Caco-2 (cell line): ENCODE measurements around the gene TTI1. TPM values are rescaled to one million over a fixed set of nuclear protein-coding genes. Genes with fewer than 3 reads are reported as not detected.

ENCODE experiments used
- BruUV-seq: library from RNA; stranded (reverse); fragments of 400-500 nt; replicated peaks from 2 replicates; lab custom pipeline; 2021; lab: Mats Ljungman, UMichigan
- CTCF ChIA-PET: fragments of 300-600 bp; sonication (Branson Sonifier 250); formaldehyde crosslinking; loops from one replicate; lab custom pipeline; 2022; ENCODE audit warnings: antibody characterized with exemption; lab: Charles Lee
- POLR2A ChIA-PET: fragments of 300-600 bp; sonication (Branson Sonifier 250); formaldehyde crosslinking; loops from one replicate; lab custom pipeline; 2022; ENCODE audit warnings: antibody characterized with exemption; lab: Charles Lee
- DNase-seq, 2 experiments: peaks; one replicate each; pipeline versions ENCODE4 v3.0.0 to v3.0.0-alpha.2; 2020 to 2022
- H3K27me3 ChIP-seq: replicated peaks from 2 replicates; pipeline ENCODE4 v1.6.0; 2011; ENCODE audit warnings: low read length; ENCODE audit not compliant: control insufficient read depth, insufficient read depth
- H3K36me3 ChIP-seq: 2 replicates; pipeline ENCODE4 v1.5.1; 2011; ENCODE audit warnings: low read length; ENCODE audit not compliant: control insufficient read depth, insufficient read depth
- H3K4me1 ChIP-seq: fragments of 250-450 bp; sonication (Bioruptor Pico); 2 replicates; pipeline ENCODE4 v1.5.1; 2020; ENCODE audit warnings: mild to moderate bottlenecking
- H3K4me3 ChIP-seq: 2 replicates; pipeline ENCODE4 v1.5.1; 2011; ENCODE audit warnings: low read depth, mild to moderate bottlenecking, control low read depth, low read length
- H3K9me3 ChIP-seq: fragments of 250-450 bp; sonication (Bioruptor Pico); 2 replicates; pipeline ENCODE4 v1.5.1; 2020; ENCODE audit warnings: mild to moderate bottlenecking, moderate library complexity
- H3K27ac Mint-ChIP-seq: one replicate; pipeline ENCODE4 v1.8.0; 2022; ENCODE audit warnings: mixed read lengths; ENCODE audit not compliant: unreplicated experiment
- H3K27me3 Mint-ChIP-seq: one replicate; pipeline ENCODE4 v1.8.0; 2022; ENCODE audit warnings: mixed read lengths; ENCODE audit not compliant: insufficient read depth, unreplicated experiment
- H3K36me3 Mint-ChIP-seq: one replicate; pipeline ENCODE4 v1.8.0; 2022; ENCODE audit warnings: mild to moderate bottlenecking, mixed read lengths; ENCODE audit not compliant: insufficient read depth, unreplicated experiment
- H3K4me1 Mint-ChIP-seq: one replicate; pipeline ENCODE4 v1.8.0; 2022; ENCODE audit warnings: low read depth, mixed read lengths; ENCODE audit not compliant: unreplicated experiment
- H3K4me3 Mint-ChIP-seq: one replicate; pipeline ENCODE4 v1.8.0; 2022; ENCODE audit warnings: mild to moderate bottlenecking, moderate library complexity, mixed read lengths; ENCODE audit not compliant: unreplicated experiment
- H3K9me3 Mint-ChIP-seq: one replicate; pipeline ENCODE4 v1.8.0; 2022; ENCODE audit warnings: mixed read lengths; ENCODE audit not compliant: unreplicated experiment
- CTCF ChIP-seq, 2 experiments: fragments of 200-600 bp in 1 of 2; IDR thresholded peaks; 1 replicate in 1 of 2; 2 replicates in 1 of 2; pipeline versions ENCODE4 v1.5.1 to v1.8.0; 2011 to 2022; ENCODE audit warnings: antibody characterized with exemption in 1 of 2, control low read depth in 1 of 2, inconsistent platforms in 1 of 2, low read depth in 1 of 2, low read length in 1 of 2, mild to moderate bottlenecking in 1 of 2, moderate library complexity in 1 of 2; ENCODE audit not compliant: insufficient read depth in 1 of 2, severe bottlenecking in 1 of 2, unreplicated experiment in 1 of 2
- intact Hi-C: fragments of 100-400 bp; cut with micrococcal nuclease; formaldehyde crosslinking; loops from one replicate; pipeline ENCODE4 v1.10.0; 2022; ENCODE audit not compliant: unreplicated experiment
- total RNA-seq: library from RNA; stranded (reverse); gene quantifications from 2 replicates; pipeline ENCODE4 v1.2.3, GENCODE V29; 2022

TTI1 gene
- total RNA-seq, 1 experiment from 2014 or later, result 59.2 TPM

- H3K4me1 Mint-ChIP-seq, result peaks cover 7% of the 10 kb centered on the region
- Histone ChIP-seq H3K36me3 (peaks cover 9% of the 10 kb centered on the region), H3K4me3 (no peak overlapping the region), H3K4me1 (peaks cover 4% of the 10 kb centered on the region; the same call in 1 of the 2 replicates), H3K9me3 (no peaks in the 10 kb centered on the region; the same call in 1 of the 2 replicates), H3K27me3 (no peaks in the 10 kb centered on the region)
- H3K27me3 Mint-ChIP-seq, result no peaks in the 10 kb centered on the region
- intact Hi-C loops, result no loop called here
- no peak for DNase-seq
- ChIA-PET CTCF (interaction anchor here (1.1 kb wide), 1 partner anchor 141 kb away, joined by 3 read pairs; no protein-coding TSS in a partner anchor), POLR2A (no interaction called here)
- H3K36me3 Mint-ChIP-seq, result peaks cover 91% of the 10 kb centered on the region
- H3K4me3 Mint-ChIP-seq, result no peak overlapping the region
- H3K27ac Mint-ChIP-seq, result no peak overlapping the region
- BruUV-seq, result no TSS peak
- H3K9me3 Mint-ChIP-seq, result no peaks in the 10 kb centered on the region
- TF ChIP-seq CTCF (IDR thresholded peaks at IDR 0.05; ENCODE audit: insufficient read depth in 1 of 2, low read depth in 1 of 2, low read length in 1 of 2, severe bottlenecking in 1 of 2, unreplicated experiment in 1 of 2), result no peak
Observed at GRCh38 chr20:38079353-38079752, 46.1 kb upstream of the TTI1 start.

GRCh38 chr20:38078084-38078483, 44.8 kb upstream of the TTI1 start:
- H3K4me1 Mint-ChIP-seq, result peaks cover 13% of the 10 kb centered on the region
- ChIA-PET CTCF (no interaction called here), POLR2A (interaction anchor here (0.5 kb wide), 1 partner anchor 21 kb away, joined by 5 read pairs; no protein-coding TSS in a partner anchor)
- H3K36me3 ChIP-seq, result peaks cover 7% of the 10 kb centered on the region
- no peaks in the 10 kb centered on the region; the same call in 1 of the 2 replicates for H3K9me3 ChIP-seq
- peaks cover 92% of the 10 kb centered on the region for H3K36me3 Mint-ChIP-seq
- no peak for DNase-seq
- peaks cover 4% of the 10 kb centered on the region; the same call in 1 of the 2 replicates for H3K4me1 ChIP-seq
- no peaks in the 10 kb centered on the region for H3K27me3 Mint-ChIP-seq
- no TSS peak for BruUV-seq
- intact Hi-C loops, result no loop called here
- H3K9me3 Mint-ChIP-seq, result no peaks in the 10 kb centered on the region
- H3K27me3 ChIP-seq, result no peaks in the 10 kb centered on the region
- H3K4me3 ChIP-seq, result no peak overlapping the region
- H3K27ac Mint-ChIP-seq, result no peak overlapping the region
- TF ChIP-seq CTCF (IDR thresholded peaks at IDR 0.05; ENCODE audit: insufficient read depth in 1 of 2, low read depth in 1 of 2, low read length in 1 of 2, severe bottlenecking in 1 of 2, unreplicated experiment in 1 of 2), result no peak
- H3K4me3 Mint-ChIP-seq, result no peak overlapping the region

GRCh38 chr20:38076548-38076947, 43.3 kb upstream of the TTI1 start:
- no peaks in the 10 kb centered on the region for H3K27me3 Mint-ChIP-seq
- H3K27me3 ChIP-seq, result no peaks in the 10 kb centered on the region
- H3K4me1 ChIP-seq, result peaks cover 4% of the 10 kb centered on the region; the same call in 1 of the 2 replicates
- peaks cover 94% of the 10 kb centered on the region for H3K36me3 Mint-ChIP-seq
- no peak overlapping the region for H3K27ac Mint-ChIP-seq
- CTCF ChIA-PET, result interaction anchor here (0.7 to 0.9 kb wide), 2 partner anchors 11 to 38 kb away, joined by 3 to 4 read pairs; no protein-coding TSS in a partner anchor
- no peaks in the 10 kb centered on the region for H3K9me3 Mint-ChIP-seq
- no peak for DNase-seq
- intact Hi-C loops, result no loop called here
- no peaks in the 10 kb centered on the region; the same call in 1 of the 2 replicates for H3K9me3 ChIP-seq
- H3K4me3 Mint-ChIP-seq, result no peak overlapping the region
- peaks cover 13% of the 10 kb centered on the region for H3K4me1 Mint-ChIP-seq
- no peak overlapping the region for H3K4me3 ChIP-seq
- no TSS peak for BruUV-seq
- peaks cover 7% of the 10 kb centered on the region for H3K36me3 ChIP-seq
- POLR2A ChIA-PET, result no interaction called here
- no peak for TF ChIP-seq CTCF (IDR thresholded peaks at IDR 0.05; ENCODE audit: insufficient read depth in 1 of 2, low read depth in 1 of 2, low read length in 1 of 2, severe bottlenecking in 1 of 2, unreplicated experiment in 1 of 2)
